ENCODE data around the gene PHACTR3. TPM values are rescaled to one million over a fixed set of nuclear protein-coding genes. Genes with fewer than 3 reads are reported as not detected.

PHACTR3 gene
- polyA plus RNA-seq, 1 donor = 8.3 TPM

DNA sequence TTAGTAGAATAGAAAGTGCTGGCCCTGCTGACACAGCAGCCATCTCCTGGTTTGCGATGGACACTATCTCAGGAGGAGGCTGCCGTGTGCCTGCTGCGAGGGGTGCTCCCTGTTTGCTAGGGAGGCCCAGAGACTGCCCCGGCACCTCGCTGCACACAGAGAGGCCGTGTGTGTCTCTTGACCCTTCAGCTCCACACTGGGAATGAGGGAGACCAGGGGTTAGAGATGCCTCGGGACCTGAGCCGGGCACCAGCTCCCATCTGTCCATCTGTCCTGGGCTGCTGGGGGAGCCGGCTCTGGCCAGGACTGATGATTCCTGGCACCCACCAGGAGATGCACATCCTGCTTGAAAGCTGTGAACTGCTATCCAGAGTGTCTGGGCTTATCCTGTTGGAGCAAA lies 18.2 kb downstream of the PHACTR3 start:
- DNase-seq = no peak
- no peaks in the 10 kb centered on the region for H3K36me3 ChIP-seq (ENCODE audit: control insufficient read depth, insufficient read depth, low read length)
- no peaks in the 10 kb centered on the region for H3K9me3 ChIP-seq (ENCODE audit: control insufficient read depth, low read depth, low read length)
- WGBS (ENCODE audit: insufficient coverage, low lambda C conversion rate) = no CpG with 5 or more reads among the region's 9 CpGs
- H3K4me3 ChIP-seq (ENCODE audit: low read length) = no peak overlapping the region
- no peak overlapping the region for H3K27ac ChIP-seq (ENCODE audit: low read length)
- H3K27me3 ChIP-seq (ENCODE audit: control insufficient read depth, insufficient read depth, low read length) = no peaks in the 10 kb centered on the region
- no peaks in the 10 kb centered on the region for H3K4me1 ChIP-seq (ENCODE audit: control insufficient read depth, insufficient read depth, low read length)

DNA sequence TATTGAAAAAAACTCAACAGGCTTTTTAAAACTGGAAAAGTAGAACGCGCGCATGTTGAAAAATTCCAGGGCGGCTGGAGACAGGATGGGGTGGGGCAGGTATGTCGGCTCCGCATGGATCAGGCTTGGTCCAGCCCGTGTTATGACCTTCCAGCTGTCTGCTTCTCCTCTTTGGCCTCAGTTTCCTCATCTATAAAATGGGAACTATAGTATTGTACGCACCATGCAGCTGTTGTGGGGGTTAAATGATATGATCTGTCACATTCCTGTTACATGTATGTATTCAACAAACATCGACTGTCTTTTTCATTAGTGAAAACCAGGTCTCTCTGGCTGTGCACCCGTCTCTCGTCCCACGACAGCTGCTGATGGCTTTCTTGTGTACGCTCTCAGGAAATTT lies 18.8 kb downstream of the PHACTR3 start:
- no peak overlapping the region for H3K27ac ChIP-seq (ENCODE audit: low read length)
- DNase-seq = no peak
- 80% methylated on average over 2 of the region's 13 CpGs for WGBS (ENCODE audit: insufficient coverage, low lambda C conversion rate)
- H3K4me1 ChIP-seq (ENCODE audit: control insufficient read depth, insufficient read depth, low read length) = no peaks in the 10 kb centered on the region
- H3K27me3 ChIP-seq (ENCODE audit: control insufficient read depth, insufficient read depth, low read length) = no peaks in the 10 kb centered on the region
- no peak overlapping the region for H3K4me3 ChIP-seq (ENCODE audit: low read length)
- no peaks in the 10 kb centered on the region for H3K36me3 ChIP-seq (ENCODE audit: control insufficient read depth, insufficient read depth, low read length)
- H3K9me3 ChIP-seq (ENCODE audit: control insufficient read depth, low read depth, low read length) = no peaks in the 10 kb centered on the region

DNA sequence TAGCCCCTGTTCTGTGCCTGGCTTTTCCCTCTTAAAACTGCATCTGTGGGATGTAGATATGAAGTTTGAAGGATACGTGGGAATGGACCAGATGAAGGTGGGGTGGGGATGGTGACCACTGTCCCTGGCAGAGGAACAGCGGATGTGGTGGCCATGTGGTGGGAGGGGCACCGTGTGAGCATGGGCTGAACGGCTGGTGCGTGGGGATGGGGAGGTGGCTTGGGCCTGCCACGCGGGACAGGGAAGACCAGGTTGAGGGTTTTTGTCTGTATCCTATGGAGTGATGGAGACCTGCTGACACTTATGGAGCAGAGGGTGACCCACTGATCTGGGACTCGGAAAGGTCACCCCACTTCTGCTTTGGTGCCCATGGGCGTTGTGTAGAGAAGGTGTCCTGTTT lies 19.2 kb downstream of the PHACTR3 start:
- no CpG with 5 or more reads among the region's 9 CpGs for WGBS (ENCODE audit: insufficient coverage, low lambda C conversion rate)
- no peak for DNase-seq
- no peak overlapping the region for H3K27ac ChIP-seq (ENCODE audit: low read length)

DNA sequence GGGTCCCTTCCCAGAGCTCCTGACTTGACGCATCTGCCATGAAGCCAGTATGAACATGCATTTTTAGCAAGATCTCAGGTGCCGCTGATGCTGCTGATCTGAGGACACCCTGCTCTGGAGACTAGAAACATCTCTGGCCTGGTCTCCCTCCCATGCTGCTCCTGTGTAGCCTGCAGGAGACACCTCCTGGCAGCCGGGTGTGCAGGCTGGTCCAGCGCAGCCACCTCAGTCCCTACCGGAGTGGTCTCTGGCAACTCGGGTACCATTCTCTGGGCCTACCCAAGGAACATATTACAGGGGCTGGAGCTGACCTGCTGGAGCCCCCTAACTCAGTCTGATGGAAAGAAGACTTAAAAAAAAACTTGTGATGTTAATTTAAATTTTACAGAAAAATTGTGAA lies 20.1 kb downstream of the PHACTR3 start:
- Histone ChIP-seq H3K27ac (ENCODE audit: low read length) (no peak overlapping the region), H3K4me1 (ENCODE audit: control insufficient read depth, insufficient read depth, low read length) (no peaks in the 10 kb centered on the region), H3K36me3 (ENCODE audit: control insufficient read depth, insufficient read depth, low read length) (no peaks in the 10 kb centered on the region), H3K4me3 (ENCODE audit: low read length) (no peak overlapping the region), H3K27me3 (ENCODE audit: control insufficient read depth, insufficient read depth, low read length) (no peaks in the 10 kb centered on the region), H3K9me3 (ENCODE audit: control insufficient read depth, low read depth, low read length) (no peaks in the 10 kb centered on the region)
- DNase-seq = no peak
- no CpG with 5 or more reads among the region's 6 CpGs for WGBS (ENCODE audit: insufficient coverage, low lambda C conversion rate)

More for the DNA sequence above, 19.2 kb downstream of the PHACTR3 start:
- Histone ChIP-seq H3K4me1 (ENCODE audit: control insufficient read depth, insufficient read depth, low read length) (no peaks in the 10 kb centered on the region), H3K36me3 (ENCODE audit: control insufficient read depth, insufficient read depth, low read length) (no peaks in the 10 kb centered on the region), H3K27me3 (ENCODE audit: control insufficient read depth, insufficient read depth, low read length) (no peaks in the 10 kb centered on the region), H3K4me3 (ENCODE audit: low read length) (no peak overlapping the region), H3K9me3 (ENCODE audit: control insufficient read depth, low read depth, low read length) (no peaks in the 10 kb centered on the region)

DNA sequence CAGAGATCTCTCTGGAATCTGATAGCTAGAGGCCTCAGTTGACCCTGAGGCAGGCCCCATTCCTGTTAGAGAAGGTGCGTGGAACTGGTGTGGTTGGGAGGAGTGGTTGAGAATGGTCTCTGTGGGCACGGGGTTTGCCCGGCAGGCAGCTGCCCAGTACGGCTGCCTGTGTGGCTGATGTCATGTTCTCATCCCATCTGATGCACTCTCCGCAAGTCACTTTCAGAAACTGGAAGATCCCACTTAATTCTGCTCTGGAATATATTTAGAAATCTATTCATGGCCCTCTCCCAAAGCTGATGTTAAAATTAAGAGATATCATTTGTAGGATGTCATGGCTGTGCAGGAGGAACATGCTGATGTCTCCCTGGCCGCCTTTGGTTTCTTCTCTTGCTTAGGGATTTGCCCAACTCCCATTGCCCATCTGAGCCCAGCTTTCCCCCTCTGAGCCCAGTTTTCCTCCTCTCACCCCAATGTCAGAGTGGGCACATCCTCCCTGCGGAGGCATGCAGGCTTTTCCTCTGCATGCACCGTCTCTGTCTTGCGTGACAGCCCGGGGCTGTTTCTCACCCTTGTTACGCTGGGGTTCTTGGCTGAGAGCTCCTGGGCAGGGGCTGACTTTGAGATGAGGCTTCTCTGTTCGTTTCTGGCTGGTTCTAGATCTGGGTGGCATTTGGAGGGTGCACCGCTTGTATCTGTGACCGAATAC lies 21.0 kb downstream of the PHACTR3 start:
- no peaks in the 10 kb centered on the region for H3K9me3 ChIP-seq (ENCODE audit: control insufficient read depth, low read depth, low read length)
- DNase-seq = no peak
- H3K27ac ChIP-seq (ENCODE audit: low read length) = no peak overlapping the region
- no peaks in the 10 kb centered on the region for H3K36me3 ChIP-seq (ENCODE audit: control insufficient read depth, insufficient read depth, low read length)
- no CpG with 5 or more reads among the region's 14 CpGs for WGBS (ENCODE audit: insufficient coverage, low lambda C conversion rate)
- no peak overlapping the region for H3K4me3 ChIP-seq (ENCODE audit: low read length)
- no peaks in the 10 kb centered on the region for H3K27me3 ChIP-seq (ENCODE audit: control insufficient read depth, insufficient read depth, low read length)
- no peaks in the 10 kb centered on the region for H3K4me1 ChIP-seq (ENCODE audit: control insufficient read depth, insufficient read depth, low read length)

DNA sequence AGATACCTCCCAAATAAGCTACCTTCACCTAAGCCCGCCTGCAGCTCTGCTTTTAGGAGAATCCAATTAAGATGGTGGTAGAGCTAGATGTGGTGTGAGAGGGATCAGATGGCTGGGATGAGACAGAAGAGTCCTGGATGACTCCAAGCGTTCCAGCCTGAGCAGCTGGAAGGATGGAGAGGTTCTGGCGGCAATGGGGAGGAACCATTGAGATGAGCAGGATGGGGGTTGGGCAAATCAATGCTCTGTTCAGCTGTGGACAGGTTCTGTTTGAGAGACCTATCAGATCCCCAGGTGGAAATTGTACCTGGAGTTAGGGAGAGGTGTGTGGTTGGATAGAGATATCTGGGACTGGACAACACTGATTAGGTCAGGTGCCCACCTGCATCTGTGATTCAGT lies 23.0 kb downstream of the PHACTR3 start:
- no peaks in the 10 kb centered on the region for H3K27me3 ChIP-seq (ENCODE audit: control insufficient read depth, insufficient read depth, low read length)
- H3K9me3 ChIP-seq (ENCODE audit: control insufficient read depth, low read depth, low read length) = no peaks in the 10 kb centered on the region
- H3K27ac ChIP-seq (ENCODE audit: low read length) = no peak overlapping the region
- H3K4me3 ChIP-seq (ENCODE audit: low read length) = no peak overlapping the region
- H3K4me1 ChIP-seq (ENCODE audit: control insufficient read depth, insufficient read depth, low read length) = no peaks in the 10 kb centered on the region
- WGBS (ENCODE audit: insufficient coverage, low lambda C conversion rate) = no CpG with 5 or more reads among the region's 3 CpGs
- no peaks in the 10 kb centered on the region for H3K36me3 ChIP-seq (ENCODE audit: control insufficient read depth, insufficient read depth, low read length)
- DNase-seq = no peak

DNA sequence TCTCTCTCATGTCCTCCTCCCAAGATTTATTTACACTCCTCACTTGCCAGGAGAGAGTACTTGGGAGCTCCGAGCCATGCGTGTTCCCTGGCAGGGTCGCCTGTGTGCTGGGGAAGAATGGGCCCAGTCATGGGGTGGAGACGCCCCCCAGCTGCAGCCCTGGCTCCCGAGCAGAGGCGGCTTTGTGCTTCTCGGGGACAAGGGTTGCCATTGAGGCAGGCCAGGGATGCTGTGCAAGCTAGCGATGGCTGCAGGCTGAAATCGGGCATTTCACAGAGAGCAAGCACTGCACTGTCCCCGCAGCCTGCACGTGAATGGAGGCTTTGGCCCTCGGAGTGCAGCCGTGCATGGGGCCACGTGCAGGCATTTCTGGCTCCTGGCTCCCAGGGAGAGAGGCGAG lies 23.8 kb downstream of the PHACTR3 start:
- DNase-seq = no peak
- H3K9me3 ChIP-seq (ENCODE audit: control insufficient read depth, low read depth, low read length) = no peaks in the 10 kb centered on the region
- H3K36me3 ChIP-seq (ENCODE audit: control insufficient read depth, insufficient read depth, low read length) = no peaks in the 10 kb centered on the region
- H3K27ac ChIP-seq (ENCODE audit: low read length) = no peak overlapping the region
- no peaks in the 10 kb centered on the region for H3K27me3 ChIP-seq (ENCODE audit: control insufficient read depth, insufficient read depth, low read length)
- no peak overlapping the region for H3K4me3 ChIP-seq (ENCODE audit: low read length)
- no peaks in the 10 kb centered on the region for H3K4me1 ChIP-seq (ENCODE audit: control insufficient read depth, insufficient read depth, low read length)
- no CpG with 5 or more reads among the region's 15 CpGs for WGBS (ENCODE audit: insufficient coverage, low lambda C conversion rate)

DNA sequence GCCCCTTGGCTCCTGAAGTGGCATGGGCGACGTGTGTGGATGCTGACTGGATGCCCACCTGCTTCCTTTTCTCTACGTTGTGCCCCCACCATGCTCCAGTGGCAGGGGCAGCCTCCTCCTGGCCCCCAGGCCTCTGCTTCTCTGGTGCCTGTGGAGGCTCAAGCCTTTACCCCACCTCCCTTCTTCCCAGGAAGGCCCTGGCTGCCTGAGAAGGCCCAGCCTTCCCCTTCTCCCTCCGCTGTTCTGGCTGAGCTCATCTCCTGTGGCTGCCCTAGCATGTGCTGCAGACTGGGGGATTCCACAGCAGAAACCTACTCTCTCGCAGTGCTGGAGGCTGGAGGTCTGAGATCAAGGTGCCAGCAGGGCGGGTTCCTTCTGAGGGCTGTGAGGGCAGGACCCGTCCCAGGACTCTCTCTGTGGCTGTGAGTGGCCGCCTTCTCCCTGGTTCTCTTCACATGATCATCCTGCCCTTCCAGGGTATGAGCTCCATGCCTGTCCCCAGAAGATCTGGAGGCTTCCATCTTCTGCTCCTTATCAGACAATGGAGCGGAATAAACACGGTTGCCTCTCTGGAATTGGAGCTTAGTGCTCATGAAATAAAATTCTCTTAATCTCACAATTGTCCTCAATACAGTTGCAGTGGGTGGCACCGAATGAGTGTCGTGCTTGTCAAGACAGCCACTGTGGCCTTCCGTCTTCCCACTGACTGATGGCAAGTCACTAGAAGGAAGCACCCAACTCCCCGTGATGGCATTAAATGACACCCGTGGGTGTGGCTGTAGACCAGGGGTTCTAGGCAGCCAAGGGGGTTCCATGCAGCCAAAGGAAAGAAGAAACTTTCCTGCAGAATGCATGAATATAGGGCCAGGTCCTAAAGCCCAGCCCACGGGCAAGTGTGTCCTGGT lies 25.1 kb downstream of the PHACTR3 start:
- WGBS (ENCODE audit: insufficient coverage, low lambda C conversion rate) = no CpG with 5 or more reads among the region's 16 CpGs
- H3K27ac ChIP-seq (ENCODE audit: low read length) = no peak overlapping the region
- DNase-seq = no peak
- H3K27me3 ChIP-seq (ENCODE audit: control insufficient read depth, insufficient read depth, low read length) = no peaks in the 10 kb centered on the region
- no peaks in the 10 kb centered on the region for H3K36me3 ChIP-seq (ENCODE audit: control insufficient read depth, insufficient read depth, low read length)
- H3K4me1 ChIP-seq (ENCODE audit: control insufficient read depth, insufficient read depth, low read length) = no peaks in the 10 kb centered on the region
- H3K9me3 ChIP-seq (ENCODE audit: control insufficient read depth, low read depth, low read length) = no peaks in the 10 kb centered on the region
- no peak overlapping the region for H3K4me3 ChIP-seq (ENCODE audit: low read length)

DNA sequence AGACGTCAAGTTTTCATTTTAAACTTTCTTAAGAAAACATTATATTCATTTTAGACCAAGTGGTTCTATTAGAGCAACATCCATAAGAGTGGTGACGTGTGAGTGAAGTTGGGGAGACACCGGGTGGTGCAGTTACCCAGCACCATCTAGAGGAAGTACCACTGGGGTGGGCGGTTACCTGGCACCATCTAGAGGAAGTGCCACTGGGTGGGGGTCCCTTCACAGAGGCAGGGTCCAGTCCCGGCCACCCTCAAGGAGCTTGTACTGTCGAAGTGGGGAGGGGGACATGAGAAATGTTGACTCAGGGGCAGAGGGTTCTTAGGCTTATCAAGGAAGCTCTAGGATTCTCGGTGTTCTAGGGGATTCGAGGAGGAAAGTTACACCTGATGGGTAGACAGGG lies 26.2 kb downstream of the PHACTR3 start:
- 100% methylated on average over 1 of the region's 8 CpGs for WGBS (ENCODE audit: insufficient coverage, low lambda C conversion rate)
- no peaks in the 10 kb centered on the region for H3K27me3 ChIP-seq (ENCODE audit: control insufficient read depth, insufficient read depth, low read length)
- DNase-seq = no peak
- H3K4me3 ChIP-seq (ENCODE audit: low read length) = no peak overlapping the region
- no peaks in the 10 kb centered on the region for H3K36me3 ChIP-seq (ENCODE audit: control insufficient read depth, insufficient read depth, low read length)
- H3K9me3 ChIP-seq (ENCODE audit: control insufficient read depth, low read depth, low read length) = no peaks in the 10 kb centered on the region
- H3K4me1 ChIP-seq (ENCODE audit: control insufficient read depth, insufficient read depth, low read length) = no peaks in the 10 kb centered on the region
- H3K27ac ChIP-seq (ENCODE audit: low read length) = no peak overlapping the region

DNA sequence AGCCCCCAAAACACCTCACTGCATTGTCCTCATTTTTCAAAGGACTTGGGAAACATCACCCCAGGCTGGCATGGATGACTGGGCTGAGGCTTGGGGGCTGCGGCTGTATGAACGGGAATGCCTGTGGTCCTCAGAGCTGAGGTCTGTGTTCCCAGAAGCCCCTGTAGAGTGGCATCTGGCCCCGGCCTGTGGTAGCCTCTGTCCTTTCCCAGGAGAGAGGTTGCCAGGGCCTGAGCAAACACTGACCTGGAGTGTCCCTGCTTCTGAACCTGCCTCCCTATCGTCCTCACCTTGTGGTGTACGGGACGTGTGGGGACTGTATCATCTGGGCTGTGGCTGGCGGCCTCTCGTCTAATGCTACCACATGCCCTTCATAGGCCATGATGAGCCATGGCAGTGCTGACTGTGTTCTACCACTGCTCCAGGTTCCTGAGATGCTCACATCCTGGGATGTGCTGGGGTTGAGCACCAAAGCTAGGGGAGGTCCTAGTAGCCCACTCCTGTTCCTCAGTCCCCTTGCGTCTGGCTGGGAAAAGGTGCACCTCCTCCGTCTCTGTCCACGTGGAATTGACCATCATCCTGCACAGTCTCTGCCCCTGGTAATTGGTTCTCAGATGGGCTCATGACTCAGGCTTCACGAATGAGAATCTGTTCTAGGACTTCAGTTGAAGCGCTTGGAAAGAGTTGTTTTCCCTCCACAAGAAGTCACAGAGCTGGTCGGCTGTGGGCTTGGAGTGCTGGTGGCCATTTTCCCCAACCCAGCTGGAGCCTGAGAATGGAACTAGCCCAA lies 27.6 kb downstream of the PHACTR3 start:
- Histone ChIP-seq H3K4me1 (ENCODE audit: control insufficient read depth, insufficient read depth, low read length) (no peaks in the 10 kb centered on the region), H3K9me3 (ENCODE audit: control insufficient read depth, low read depth, low read length) (no peaks in the 10 kb centered on the region), H3K36me3 (ENCODE audit: control insufficient read depth, insufficient read depth, low read length) (no peaks in the 10 kb centered on the region), H3K4me3 (ENCODE audit: low read length) (no peak overlapping the region), H3K27me3 (ENCODE audit: control insufficient read depth, insufficient read depth, low read length) (no peaks in the 10 kb centered on the region), H3K27ac (ENCODE audit: low read length) (no peak overlapping the region)
- no peak for DNase-seq
- WGBS (ENCODE audit: insufficient coverage, low lambda C conversion rate) = no CpG with 5 or more reads among the region's 14 CpGs
